Peyer's patch (tissue), 4 donors: ENCODE measurements around the gene LRRK2. TPM values are rescaled to one million over a fixed set of nuclear protein-coding genes. Genes with fewer than 3 reads are reported as not detected.

ENCODE experiments used
- DNase-seq, 3 donors: peaks; one replicate each; pipeline ENCODE4 v3.0.0-alpha.2; 2017 to 2019
- H3K27ac ChIP-seq, 4 donors: fragments of 200-600 bp; sonication (generic); one replicate each; pipeline ENCODE4 v1.5.1; 2016 to 2019
- H3K27me3 ChIP-seq, 2 donors: fragments of 200-600 bp; sonication (generic); one replicate each; pipeline ENCODE4 v1.5.1; 2019
- H3K36me3 ChIP-seq, 3 donors: fragments of 200-600 bp; sonication (generic); one replicate each; pipeline ENCODE4 v1.5.1; 2016 to 2019
- H3K4me1 ChIP-seq, 4 donors: fragments of 200-600 bp; sonication (generic); one replicate each; pipeline ENCODE4 v1.5.1; 2016 to 2019
- H3K4me3 ChIP-seq, 4 donors: fragments of 200-600 bp; sonication (generic); 1 replicate in 3 of 4; 2 replicates in 1 of 4; pipeline ENCODE4 v1.5.1; 2016 to 2019; ENCODE audit warnings: mild to moderate bottlenecking in 1 of 4
- H3K9me3 ChIP-seq, 4 donors: fragments of 200-600 bp; sonication (generic); one replicate each; pipeline ENCODE4 v1.5.1; 2016 to 2019; ENCODE audit warnings: mild to moderate bottlenecking in 1 of 4
- CTCF ChIP-seq, 6 experiments: fragments of 450-650 bp in 4 of 6; fragments of 200-600 bp in 2 of 6; sonication (generic) in 1 of 6; IDR thresholded peaks; one replicate each; pipeline ENCODE4 v1.5.1; 2017 to 2019; ENCODE audit warnings: antibody characterized with exemption in 6 of 6, mild to moderate bottlenecking in 3 of 6, moderate library complexity in 1 of 6
- POLR2A ChIP-seq, 2 donors: fragments of 450-650 bp; IDR thresholded peaks; one replicate each; pipeline ENCODE4 v1.5.1; 2017; ENCODE audit warnings: antibody characterized with exemption in 2 of 2, mild to moderate bottlenecking in 2 of 2, moderate library complexity in 2 of 2
- total RNA-seq, 4 donors: library from RNA; depleted of rRNA; stranded (reverse); fragments of >200 nt; gene quantifications; one replicate each; pipeline ENCODE4 v1.1.0, GENCODE V29; 2016

LRRK2 gene
- total RNA-seq, 4 donors from 2014 or later, result 2.6 to 44.6 (median 4.9) TPM

- no peak overlapping the region for H3K4me3 ChIP-seq
- H3K36me3 ChIP-seq, result no peaks in the 10 kb centered on the region
- H3K27ac ChIP-seq, result no peak overlapping the region
- H3K27me3 ChIP-seq, result no peaks in the 10 kb centered on the region
- TF ChIP-seq CTCF (IDR thresholded peaks at IDR 0.05) (peak in 4 of 6 experiments; percentile 32 to 44 (median 36)), POLR2A (IDR thresholded peaks at IDR 0.05) (no peak)
- no peaks in the 10 kb centered on the region for H3K4me1 ChIP-seq
- no peaks in the 10 kb centered on the region for H3K9me3 ChIP-seq
- DNase-seq, result no peak
Measured at GRCh38 chr12:40312982-40313576, 88.3 kb downstream of the LRRK2 start.

- no peaks in the 10 kb centered on the region for H3K27me3 ChIP-seq
- no peak overlapping the region for H3K4me3 ChIP-seq
- no peaks in the 10 kb centered on the region for H3K36me3 ChIP-seq
- no peaks in the 10 kb centered on the region for H3K9me3 ChIP-seq
- no peak overlapping the region for H3K27ac ChIP-seq
- TF ChIP-seq POLR2A (IDR thresholded peaks at IDR 0.05) (no peak), CTCF (IDR thresholded peaks at IDR 0.05) (no peak)
- no peak for DNase-seq
- H3K4me1 ChIP-seq, result no peaks in the 10 kb centered on the region
Measured at GRCh38 chr12:40313928-40314327, 89.1 kb downstream of the LRRK2 start.

- no peak overlapping the region for H3K4me3 ChIP-seq
- H3K4me1 ChIP-seq, result no peaks in the 10 kb centered on the region
- no peaks in the 10 kb centered on the region for H3K36me3 ChIP-seq
- DNase-seq, result no peak
- TF ChIP-seq POLR2A (IDR thresholded peaks at IDR 0.05) (no peak), CTCF (IDR thresholded peaks at IDR 0.05) (no peak)
- H3K27ac ChIP-seq, result no peak overlapping the region
- no peaks in the 10 kb centered on the region for H3K27me3 ChIP-seq
- no peaks in the 10 kb centered on the region for H3K9me3 ChIP-seq
Measured at GRCh38 chr12:40314927-40315326, 90.1 kb downstream of the LRRK2 start.

- TF ChIP-seq POLR2A (IDR thresholded peaks at IDR 0.05) (no peak), CTCF (IDR thresholded peaks at IDR 0.05) (no peak)
- Histone ChIP-seq H3K36me3 (no peaks in the 10 kb centered on the region), H3K27ac (no peak overlapping the region), H3K27me3 (no peaks in the 10 kb centered on the region), H3K4me3 (no peak overlapping the region), H3K9me3 (no peaks in the 10 kb centered on the region), H3K4me1 (no peaks in the 10 kb centered on the region)
- DNase-seq, result no peak
Measured at GRCh38 chr12:40315375-40315774, 90.6 kb downstream of the LRRK2 start.

- Histone ChIP-seq H3K9me3 (no peaks in the 10 kb centered on the region), H3K4me1 (no peaks in the 10 kb centered on the region), H3K27me3 (no peaks in the 10 kb centered on the region), H3K4me3 (no peak overlapping the region), H3K36me3 (peaks cover 0 to 5% (median 0%) of the 10 kb centered on the region in 3 donors), H3K27ac (no peak overlapping the region)
- TF ChIP-seq POLR2A (IDR thresholded peaks at IDR 0.05) (no peak), CTCF (IDR thresholded peaks at IDR 0.05) (no peak)
- DNase-seq, result no peak
Measured at GRCh38 chr12:40324261-40324660, 99.5 kb downstream of the LRRK2 start.
